ENCODE data around the gene NTN3. TPM values are rescaled to one million over a fixed set of nuclear protein-coding genes. Genes with fewer than 3 reads are reported as not detected.

NTN3 gene
- total RNA-seq, 1 donor from 2014 or later, result 5.4 TPM

- H3K36me3 Mint-ChIP-seq (ENCODE audit: unreplicated experiment), result no peaks in the 10 kb centered on the region
- peaks cover 9% of the 10 kb centered on the region for H3K27me3 Mint-ChIP-seq (ENCODE audit: unreplicated experiment)
- no peak for TF ChIP-seq CTCF (IDR thresholded peaks at IDR 0.05; ENCODE audit: partially characterized antibody, unreplicated experiment)
- peak; percentile 58 for DNase-seq
- no peak overlapping the region for H3K27ac Mint-ChIP-seq (ENCODE audit: unreplicated experiment)
- peaks cover 10% of the 10 kb centered on the region for H3K4me1 Mint-ChIP-seq (ENCODE audit: low read depth, unreplicated experiment)
- peak overlapping the region; percentile 34 for H3K4me3 Mint-ChIP-seq (ENCODE audit: unreplicated experiment)
- no peaks in the 10 kb centered on the region for H3K9me3 Mint-ChIP-seq (ENCODE audit: unreplicated experiment)
Measured at GRCh38 chr16:2467528-2468232, 3.4 kb upstream of the NTN3 start.

- peak; percentile 82 for DNase-seq
- peaks cover 2% of the 10 kb centered on the region for H3K9me3 Mint-ChIP-seq (ENCODE audit: unreplicated experiment)
Measured at GRCh38 chr16:2468233-2468724, 2.8 kb upstream of the NTN3 start.

GRCh38 chr16:2468725-2469398 is 2.2 kb upstream of the NTN3 start:
- H3K27me3 Mint-ChIP-seq (ENCODE audit: unreplicated experiment), result peaks cover 9% of the 10 kb centered on the region
- peaks cover 11% of the 10 kb centered on the region for H3K4me1 Mint-ChIP-seq (ENCODE audit: low read depth, unreplicated experiment)
- no peak for TF ChIP-seq CTCF (IDR thresholded peaks at IDR 0.05; ENCODE audit: partially characterized antibody, unreplicated experiment)
- no peaks in the 10 kb centered on the region for H3K36me3 Mint-ChIP-seq (ENCODE audit: unreplicated experiment)
- DNase-seq, result peak; percentile 73
- H3K9me3 Mint-ChIP-seq (ENCODE audit: unreplicated experiment), result peaks cover 2% of the 10 kb centered on the region
- peak overlapping the region; percentile 61 for H3K4me3 Mint-ChIP-seq (ENCODE audit: unreplicated experiment)
- peak overlapping the region; percentile 90 for H3K27ac Mint-ChIP-seq (ENCODE audit: unreplicated experiment)

More at GRCh38 chr16:2468233-2468724, 2.8 kb upstream of the NTN3 start:
- Mint-ChIP-seq H3K4me3 (ENCODE audit: unreplicated experiment) (peak overlapping the region; percentile 43), H3K27ac (ENCODE audit: unreplicated experiment) (peak overlapping the region; percentile 90), H3K36me3 (ENCODE audit: unreplicated experiment) (no peaks in the 10 kb centered on the region), H3K4me1 (ENCODE audit: low read depth, unreplicated experiment) (peaks cover 11% of the 10 kb centered on the region), H3K27me3 (ENCODE audit: unreplicated experiment) (peaks cover 9% of the 10 kb centered on the region)
- no peak for TF ChIP-seq CTCF (IDR thresholded peaks at IDR 0.05; ENCODE audit: partially characterized antibody, unreplicated experiment)

GRCh38 chr16:2469399-2470233 is 1.5 kb upstream of the NTN3 start:
- Mint-ChIP-seq H3K9me3 (ENCODE audit: unreplicated experiment) (peaks cover 2% of the 10 kb centered on the region), H3K4me3 (ENCODE audit: unreplicated experiment) (peak overlapping the region; percentile 77), H3K27ac (ENCODE audit: unreplicated experiment) (peak overlapping the region; percentile 90), H3K4me1 (ENCODE audit: low read depth, unreplicated experiment) (peaks cover 11% of the 10 kb centered on the region), H3K27me3 (ENCODE audit: unreplicated experiment) (peaks cover 9% of the 10 kb centered on the region), H3K36me3 (ENCODE audit: unreplicated experiment) (no peaks in the 10 kb centered on the region)
- no peak for TF ChIP-seq CTCF (IDR thresholded peaks at IDR 0.05; ENCODE audit: partially characterized antibody, unreplicated experiment)
- DNase-seq, result peak; percentile 14
